C4-2B (cell line): ENCODE results near the gene MAOA.

Source experiments
- H3K27ac ChIP-seq: fragments of 450-650 bp; 2 replicates; pipeline ENCODE4 v1.5.1; 2017
- CTCF ChIP-seq: fragments of 450-650 bp; conservative IDR thresholded peaks from 2 replicates; pipeline ENCODE4 v1.5.1; 2017; ENCODE audit warnings: mild to moderate bottlenecking
- ZFX ChIP-seq: fragments of 450-650 bp; IDR thresholded peaks from 2 replicates; pipeline ENCODE4 v1.6.1; 2017

Gene MAOA

GRCh38 chrX:43679778-43680177 lies 23.7 kb downstream of the MAOA start:
- TF ChIP-seq CTCF = no peak
- TF ChIP-seq ZFX = no peak
- H3K27ac ChIP-seq = no peak overlapping the region

GRCh38 chrX:43682726-43683125 lies 26.6 kb downstream of the MAOA start:
- H3K27ac ChIP-seq = no peak overlapping the region
- TF ChIP-seq ZFX (no peak), CTCF (no peak)

- TF ChIP-seq CTCF = no peak
- TF ChIP-seq ZFX = no peak
- no peak overlapping the region for H3K27ac ChIP-seq
Measured at GRCh38 chrX:43685221-43685620, 29.1 kb downstream of the MAOA start.

GRCh38 chrX:43688586-43688985 lies 32.5 kb downstream of the MAOA start:
- TF ChIP-seq ZFX = no peak
- no peak for TF ChIP-seq CTCF
- H3K27ac ChIP-seq = peak overlapping the region; percentile 76

- no peak for TF ChIP-seq ZFX
- TF ChIP-seq CTCF = no peak
- peak overlapping the region; percentile 95 for H3K27ac ChIP-seq
Measured at GRCh38 chrX:43693602-43694406, 37.7 kb downstream of the MAOA start.

GRCh38 chrX:43699475-43699874 lies 43.4 kb downstream of the MAOA start:
- TF ChIP-seq CTCF = no peak
- no peak for TF ChIP-seq ZFX
- no peak overlapping the region for H3K27ac ChIP-seq

- peak overlapping the region; percentile 66; the same call in 1 of the 2 replicates for H3K27ac ChIP-seq
- TF ChIP-seq CTCF (no peak), ZFX (no peak)
Measured at GRCh38 chrX:43702079-43702524, 46.0 kb downstream of the MAOA start.
